NCI-H2171 (cell line): Measurements from ENCODE around the gene RIPK1.
"Not testable (repeated sequence)": the region's sequence is repeated elsewhere in the genome, so short reads cannot be mapped to it uniquely, and the experiment has no call there.

Experiments
- DNase-seq: peaks from one replicate; lab custom pipeline; 2025; lab: John Stamatoyannopoulos, UW

Gene RIPK1

DNA sequence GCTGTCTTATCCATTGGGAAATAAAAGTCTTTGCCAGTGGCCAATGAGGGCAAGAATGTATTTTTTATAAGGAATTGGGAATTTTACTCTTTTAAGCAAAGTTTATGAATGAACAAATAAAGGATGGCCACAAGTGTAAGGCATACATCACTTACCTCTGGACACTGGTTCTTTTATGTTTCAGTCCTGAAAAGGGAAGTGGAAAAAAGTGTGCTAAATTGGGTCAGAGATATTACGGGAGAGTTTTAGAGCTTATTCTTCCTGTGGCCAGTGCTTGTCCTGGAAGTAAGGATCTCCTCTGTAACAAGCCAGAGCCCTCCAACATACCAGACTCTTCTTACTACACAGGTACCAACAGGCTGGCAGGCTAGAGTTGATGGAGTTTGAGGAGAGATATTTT lies 22.5 kb upstream of the RIPK1 start:
- DNase-seq, result no peak

DNA sequence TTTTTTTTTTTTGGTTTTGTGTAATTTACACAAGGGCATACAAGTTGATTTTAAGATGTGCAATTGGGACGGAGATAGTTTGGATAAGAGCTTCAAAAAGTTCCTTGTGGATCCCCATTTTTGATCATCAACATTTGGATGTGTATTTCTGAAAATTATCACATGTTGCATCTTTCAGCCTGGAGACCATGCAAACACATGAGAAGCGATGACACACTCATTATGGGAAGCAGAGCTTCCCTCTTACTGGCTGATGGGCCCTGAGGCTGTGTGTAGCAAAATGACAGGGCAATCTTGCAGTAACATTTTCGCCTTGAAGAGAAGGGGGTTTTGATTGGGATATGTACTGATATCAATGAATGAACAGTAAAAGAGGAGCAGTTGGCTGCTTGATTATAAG lies 22.0 kb upstream of the RIPK1 start:
- DNase-seq, result no peak

DNA sequence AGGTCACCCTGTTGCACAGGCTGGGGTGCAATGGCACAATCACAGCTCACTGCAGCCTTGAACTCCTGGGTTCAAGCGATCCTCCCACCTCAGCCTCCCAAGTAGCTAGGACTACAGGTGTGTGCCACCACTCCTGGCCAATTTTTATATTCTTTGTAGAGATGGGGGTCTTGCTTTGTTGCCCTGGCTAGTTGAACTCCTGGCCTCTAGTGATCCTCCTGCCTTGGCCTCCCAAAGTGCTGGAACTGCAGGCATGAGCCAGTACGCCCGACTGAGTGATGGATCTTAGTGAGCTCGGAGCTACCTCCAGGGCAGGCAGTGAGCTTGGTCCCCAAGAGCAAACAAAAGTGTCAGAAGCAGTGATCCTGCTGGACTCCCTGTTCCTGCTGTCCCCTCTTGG lies 20.3 kb upstream of the RIPK1 start:
- not testable (repeated sequence) for DNase-seq

DNA sequence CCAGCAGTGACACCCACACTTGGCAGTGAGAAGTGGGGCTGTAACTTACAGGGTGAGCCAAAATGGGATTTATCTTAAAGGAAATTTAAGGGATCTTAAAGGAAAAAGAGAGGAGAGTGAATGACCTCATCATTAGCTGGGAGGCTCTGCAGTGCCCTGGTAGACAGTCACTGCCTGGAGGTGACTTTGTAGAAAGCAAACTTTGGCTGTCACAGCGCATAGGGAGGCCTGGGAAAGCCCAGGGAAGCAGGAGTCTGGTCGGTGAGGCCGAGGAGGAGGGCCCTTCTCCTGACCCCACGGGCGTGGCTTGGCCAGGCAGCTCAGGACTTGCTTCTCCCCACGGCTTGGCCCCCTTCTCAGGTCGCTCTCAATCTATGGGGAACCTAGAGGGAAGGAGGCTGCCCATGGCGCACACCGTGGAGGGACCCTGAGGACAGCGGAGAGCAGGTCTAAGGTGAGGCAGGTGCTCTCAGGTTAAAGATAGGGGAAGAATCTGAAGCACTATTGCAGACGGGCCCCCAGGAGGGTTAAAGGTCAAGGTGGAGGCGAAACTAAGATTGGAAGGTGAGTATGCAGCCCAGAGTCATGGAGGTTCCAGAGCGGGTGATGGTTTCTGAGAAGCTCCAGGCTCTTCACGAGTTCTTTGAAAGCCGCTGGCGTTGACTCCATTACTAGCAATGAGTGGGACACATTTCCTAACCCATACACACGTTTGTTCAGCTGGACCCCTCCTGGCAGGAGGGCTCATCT lies 15.6 kb upstream of the RIPK1 start:
- no peak for DNase-seq

DNA sequence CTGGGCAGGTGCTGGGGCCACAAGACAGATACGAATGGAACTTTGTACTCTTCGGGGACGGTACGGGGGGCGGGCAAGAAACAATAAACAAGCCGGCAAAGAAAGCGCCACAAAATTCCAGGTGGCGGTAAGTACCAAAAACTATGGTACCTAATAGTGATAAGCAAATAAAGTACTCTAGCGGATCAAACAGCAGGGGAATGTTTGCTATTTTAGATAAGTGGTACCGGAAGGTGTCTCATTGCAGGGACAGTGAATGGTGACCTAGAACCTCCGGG lies 15.1 kb upstream of the RIPK1 start:
- DNase-seq, result no peak

DNA sequence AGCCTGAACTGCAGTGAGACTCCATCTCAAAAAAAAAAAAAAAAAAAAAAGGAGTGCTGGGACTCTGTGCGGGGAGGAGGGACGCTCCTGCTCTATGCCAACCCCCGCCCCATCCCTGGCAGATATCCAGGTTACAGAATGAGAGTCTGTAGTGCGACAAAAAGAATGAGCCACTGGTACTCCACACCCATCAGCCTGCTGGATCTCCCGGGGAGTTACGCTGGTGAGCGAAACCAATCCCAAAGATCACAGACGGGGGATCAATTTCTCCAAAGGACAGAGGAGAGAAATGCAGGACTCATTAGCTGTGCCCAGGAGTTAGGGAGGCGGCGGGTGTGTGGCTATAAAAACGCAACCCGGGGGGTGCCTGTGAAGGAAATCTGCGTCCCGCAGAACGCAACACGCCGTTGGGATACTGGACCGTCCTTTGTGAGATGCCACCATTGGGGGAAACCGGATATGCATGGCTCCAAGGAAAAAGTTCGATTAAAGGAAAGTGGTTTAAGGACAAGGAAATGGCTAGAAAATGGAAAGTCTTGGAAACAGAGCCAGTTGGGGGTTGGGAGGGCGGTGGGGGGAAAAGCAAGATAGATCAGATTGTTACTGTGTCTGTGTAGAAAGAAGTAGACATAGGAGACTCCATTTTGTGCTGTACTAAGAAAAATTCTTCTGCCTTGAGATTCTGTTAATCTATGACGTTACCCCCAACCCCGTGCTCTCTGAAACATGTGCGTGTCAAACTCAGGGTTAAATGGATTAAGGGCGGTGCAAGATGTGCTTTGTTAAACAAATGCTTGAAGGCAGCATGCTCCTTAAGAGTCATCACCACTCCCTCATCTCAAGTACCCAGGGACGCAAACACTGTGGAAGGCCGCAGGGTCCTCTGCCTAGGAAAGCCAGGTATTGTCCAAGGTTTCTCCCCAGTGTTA lies 13.8 kb upstream of the RIPK1 start:
- peak; percentile 55 for DNase-seq

DNA sequence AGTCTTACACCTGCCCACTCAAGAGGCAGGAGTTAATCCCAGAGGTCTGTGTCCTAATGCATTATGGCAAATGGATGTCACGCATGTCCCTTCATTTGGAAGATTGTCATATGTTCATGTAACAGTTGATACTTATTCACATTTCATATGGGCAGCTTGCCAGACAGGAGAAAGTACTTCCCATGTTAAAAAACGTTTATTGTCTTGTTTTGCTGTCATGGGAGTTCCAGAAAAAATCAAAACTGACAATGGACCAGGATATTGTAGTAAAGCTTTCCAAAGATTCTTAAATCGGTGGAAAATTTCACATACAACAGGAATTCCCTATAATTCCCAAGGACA lies 13.2 kb upstream of the RIPK1 start:
- DNase-seq, result peak; percentile 70

DNA sequence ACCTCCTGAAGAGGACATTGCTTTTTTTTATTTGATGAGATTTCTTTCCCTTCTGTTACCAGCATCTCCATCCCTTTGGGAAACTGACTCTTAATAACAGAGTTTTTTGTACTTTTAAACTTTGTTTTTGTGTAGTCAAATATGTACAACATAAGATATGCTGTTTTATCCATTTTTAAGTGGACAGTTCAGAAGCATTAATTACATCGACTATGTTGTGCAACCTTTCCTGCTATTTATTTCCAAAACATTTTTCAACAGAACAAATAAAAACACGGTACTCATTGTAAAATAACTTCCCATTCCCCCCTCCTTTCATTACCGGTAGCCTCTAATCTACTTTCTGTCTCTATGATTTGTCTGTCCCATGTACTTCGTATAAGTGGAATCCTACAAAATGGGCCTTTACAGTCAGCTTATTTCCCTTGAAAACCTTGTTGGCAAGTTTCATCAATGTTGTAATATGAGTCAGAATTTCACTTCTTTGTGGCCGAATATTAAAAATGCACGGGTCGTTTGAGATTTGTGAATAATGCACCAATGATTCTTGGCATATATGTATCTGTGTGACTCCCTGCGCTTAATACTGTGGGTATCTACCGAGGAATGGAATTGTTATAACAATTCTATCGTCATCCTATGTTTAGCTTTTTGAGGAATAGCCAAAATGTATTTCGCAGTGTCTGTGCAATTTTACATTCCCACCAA lies 11.1 kb upstream of the RIPK1 start:
- no peak for DNase-seq

DNA sequence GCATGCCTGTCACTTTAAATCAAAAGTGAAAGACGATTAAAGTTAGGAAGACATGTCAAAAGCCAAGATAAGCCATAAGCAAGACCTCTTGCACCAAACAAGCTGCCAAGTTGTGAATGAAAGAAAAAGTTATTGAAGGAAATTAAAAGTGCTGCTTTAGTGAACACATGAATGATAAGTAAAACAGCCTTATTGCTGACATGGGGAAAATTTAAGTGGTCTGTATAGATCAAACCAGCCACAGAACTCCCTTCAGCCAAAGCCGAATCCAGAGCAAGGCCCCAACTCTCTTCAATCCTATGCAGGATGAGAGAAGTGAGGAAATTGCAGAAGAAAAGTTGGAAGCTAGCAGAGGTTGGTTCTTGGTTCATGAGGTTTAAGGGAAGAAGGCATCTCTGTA lies 9.3 kb upstream of the RIPK1 start:
- DNase-seq, result no peak

DNA sequence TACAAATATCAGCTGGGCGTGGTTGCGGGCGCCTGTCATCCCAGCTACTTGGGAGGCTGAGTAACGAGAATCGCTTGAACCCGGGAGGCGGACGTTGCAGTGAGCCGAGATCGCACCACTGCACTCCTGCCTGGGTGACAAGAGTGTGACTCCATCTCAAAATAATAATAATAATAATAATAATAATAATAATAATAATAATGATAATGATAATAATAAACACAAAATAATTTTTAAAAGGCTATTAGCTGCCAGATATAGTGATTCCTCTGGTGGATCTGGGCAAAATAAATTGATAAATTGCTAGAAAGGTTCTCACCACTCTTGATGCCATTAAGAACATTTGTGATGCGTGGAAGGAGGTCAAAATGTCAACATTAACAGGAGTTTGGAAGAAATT lies 8.2 kb upstream of the RIPK1 start:
- DNase-seq, result not testable (repeated sequence)

DNA sequence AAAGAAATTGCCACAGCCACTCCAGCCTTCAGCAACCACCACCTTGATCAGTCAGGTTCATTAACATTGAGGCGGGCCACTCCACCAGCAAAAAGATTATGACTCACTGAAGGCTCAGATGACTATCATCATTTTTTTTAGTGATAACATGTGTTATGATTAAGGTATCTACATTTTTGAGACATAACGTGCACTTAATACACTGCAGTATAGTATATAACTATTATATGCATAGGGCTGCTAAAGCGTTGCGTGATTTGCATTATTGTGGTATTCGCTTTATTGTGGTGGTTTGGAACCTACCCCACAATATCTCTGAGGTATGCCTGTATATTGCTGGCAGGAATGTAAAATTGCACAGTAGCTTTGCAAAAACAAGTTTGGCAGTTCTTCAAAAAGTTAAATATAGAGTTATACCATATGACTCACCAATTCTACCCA lies 6.8 kb upstream of the RIPK1 start:
- DNase-seq, result no peak

DNA sequence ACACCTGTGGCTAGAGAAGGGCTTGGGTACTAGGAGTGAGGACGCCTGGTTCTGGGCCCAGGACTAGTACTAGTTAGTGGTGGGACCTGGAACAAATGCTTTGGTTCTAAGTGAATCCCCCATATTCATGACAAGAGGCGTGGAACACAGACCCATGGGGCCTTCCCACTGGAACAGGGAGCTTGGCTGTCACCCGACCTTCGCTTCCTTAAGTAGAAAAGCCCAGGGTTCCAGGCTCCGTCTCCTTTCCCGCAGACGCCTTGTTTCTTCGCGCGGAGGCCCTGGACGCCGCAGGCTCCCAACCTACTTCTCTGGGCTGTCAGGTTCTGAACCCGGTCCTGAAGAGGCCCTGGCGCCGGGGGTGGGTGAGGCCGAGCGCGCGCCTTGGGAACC lies 5.0 kb upstream of the RIPK1 start:
- DNase-seq, result not testable (repeated sequence)

DNA sequence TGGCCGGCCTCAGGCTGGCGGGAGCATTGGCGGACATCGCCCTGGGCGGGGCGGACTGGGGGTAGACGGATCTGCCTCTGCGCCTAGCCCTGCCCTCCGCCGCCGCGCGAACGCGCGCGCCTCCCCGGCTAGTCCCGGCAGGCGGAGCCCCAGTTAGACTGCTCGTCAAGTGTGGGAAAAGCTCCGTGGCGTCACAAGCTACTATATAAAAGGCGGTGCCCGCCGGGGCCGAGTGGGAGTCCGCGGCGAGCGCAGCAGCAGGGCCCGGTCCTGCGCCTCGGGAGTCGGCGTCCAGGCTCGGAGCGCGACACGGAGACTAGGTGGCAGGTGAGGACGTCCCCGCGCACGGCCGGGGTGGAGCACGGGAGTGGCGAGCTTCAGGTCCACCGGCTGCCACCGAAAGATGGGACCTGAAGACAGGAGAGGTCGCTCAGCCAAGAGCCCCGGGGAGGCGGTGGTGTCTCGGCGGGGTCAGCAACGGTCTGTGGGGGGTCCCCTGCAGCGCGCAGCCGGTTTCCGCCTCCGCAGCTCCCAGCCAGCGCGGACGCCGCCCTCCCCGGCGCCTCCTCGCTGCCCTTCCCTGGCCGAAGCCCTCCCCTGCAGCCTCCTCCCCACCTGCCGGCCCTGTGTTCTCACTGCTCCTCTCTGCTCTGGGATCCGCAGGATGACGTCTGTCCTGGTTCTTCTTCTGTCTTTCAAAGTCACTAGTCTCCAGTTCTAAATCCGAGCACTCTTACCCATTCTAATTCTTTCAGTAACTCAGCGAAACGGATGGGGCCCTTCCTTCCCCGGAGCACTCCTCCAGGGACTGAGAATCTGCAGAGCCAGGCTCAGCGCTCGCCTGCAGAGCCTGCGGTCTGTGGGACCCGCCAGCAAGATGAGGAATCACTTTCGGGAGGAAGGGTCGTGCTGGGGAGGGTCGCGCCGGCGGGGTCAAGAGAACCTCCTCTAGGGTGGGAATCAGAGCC lies 4.3 kb upstream of the RIPK1 start:
- peak; percentile 40 for DNase-seq

DNA sequence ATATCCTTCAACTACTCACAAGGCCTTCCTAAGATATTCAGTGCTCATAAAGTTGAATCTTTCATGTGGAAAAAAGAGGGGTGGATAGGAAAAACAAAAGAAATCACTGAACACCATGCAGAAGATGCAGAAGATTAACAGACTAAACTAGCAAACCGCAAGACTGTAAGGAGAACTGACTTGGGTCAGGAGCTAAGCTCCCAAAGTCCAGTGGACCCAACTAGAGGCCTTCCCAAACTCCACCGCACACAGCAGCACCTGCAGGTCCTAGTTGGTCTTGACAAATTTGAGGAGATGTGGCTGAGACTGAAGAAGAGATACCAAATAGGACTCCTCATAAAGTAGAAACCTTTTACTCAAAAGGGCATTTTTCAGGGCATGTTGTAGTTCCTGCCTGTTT lies 3.3 kb downstream of the RIPK1 start:
- DNase-seq, result no peak

DNA sequence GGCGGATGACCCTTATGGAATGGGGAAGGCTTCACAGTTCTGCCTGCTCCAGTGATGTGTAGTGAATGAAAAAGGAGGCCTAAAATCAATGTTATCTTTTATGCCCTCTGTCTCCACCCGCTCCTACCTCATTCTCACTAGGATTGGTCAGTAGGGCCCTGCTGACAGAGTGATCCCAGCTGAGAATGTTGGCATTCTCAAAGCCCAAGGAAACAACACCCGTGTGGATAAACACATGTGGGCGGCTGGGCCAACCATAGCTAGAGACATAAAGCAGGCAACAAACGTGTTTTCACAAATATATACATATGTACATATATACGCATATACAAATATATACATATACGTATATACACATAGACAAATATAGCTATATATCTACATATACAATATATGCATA lies 4.5 kb downstream of the RIPK1 start:
- no peak for DNase-seq

DNA sequence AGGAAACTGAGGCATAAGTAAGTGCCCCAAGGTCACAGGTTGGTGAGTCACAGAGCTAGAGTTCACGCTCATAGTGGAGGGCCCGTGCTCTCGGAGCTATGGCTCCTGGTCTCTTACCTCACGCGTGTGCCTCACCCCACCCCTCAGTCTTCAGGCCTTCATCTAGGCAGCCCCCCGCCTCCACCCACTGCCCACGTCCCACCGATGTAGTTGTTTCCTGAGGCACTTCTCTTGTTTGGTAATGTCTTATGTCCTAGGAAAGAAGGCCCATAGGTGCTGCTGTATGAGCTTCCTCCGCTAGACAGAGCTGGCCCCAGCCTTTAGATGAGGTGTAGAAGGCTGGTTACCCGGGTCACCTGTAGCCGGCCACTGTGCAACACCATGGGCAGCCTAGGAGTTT lies 5.1 kb downstream of the RIPK1 start:
- no peak for DNase-seq

DNA sequence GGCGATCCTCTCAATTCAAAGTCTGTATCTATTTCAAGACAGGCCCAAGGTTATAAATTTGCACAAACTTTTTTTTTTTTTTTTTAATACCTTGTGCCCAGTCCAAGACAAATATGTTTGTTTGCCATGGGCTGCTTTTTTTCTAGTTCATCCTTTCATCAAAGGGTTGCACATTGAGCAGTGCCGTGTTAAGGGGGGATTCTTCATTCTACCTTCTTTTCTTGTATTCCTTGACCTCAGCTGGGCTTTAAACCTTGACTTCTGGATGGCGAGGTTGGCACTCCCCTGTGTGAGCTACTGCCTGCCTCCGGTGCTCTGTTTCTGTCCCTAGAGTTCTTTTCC lies 7.4 kb downstream of the RIPK1 start:
- DNase-seq, result no peak

DNA sequence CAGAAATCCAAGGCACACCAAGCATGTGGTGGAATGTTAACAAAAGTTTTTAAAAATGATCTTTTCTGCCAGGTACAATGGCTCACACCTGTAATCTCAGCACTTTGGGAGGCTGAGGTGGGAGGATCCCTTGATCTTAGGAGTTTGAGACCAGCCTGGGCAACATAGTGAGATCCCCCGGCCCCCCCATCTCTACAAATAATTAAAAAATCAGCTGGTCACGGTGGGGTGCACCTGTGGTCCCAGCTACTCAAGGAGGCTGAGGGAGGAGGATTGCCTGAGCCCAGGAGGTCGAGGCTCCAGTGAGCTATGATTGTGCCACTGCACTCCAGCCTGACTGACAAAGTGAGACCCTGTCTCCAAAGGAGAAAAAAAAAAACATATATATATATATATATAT lies 8.0 kb downstream of the RIPK1 start:
- DNase-seq, result no peak

DNA sequence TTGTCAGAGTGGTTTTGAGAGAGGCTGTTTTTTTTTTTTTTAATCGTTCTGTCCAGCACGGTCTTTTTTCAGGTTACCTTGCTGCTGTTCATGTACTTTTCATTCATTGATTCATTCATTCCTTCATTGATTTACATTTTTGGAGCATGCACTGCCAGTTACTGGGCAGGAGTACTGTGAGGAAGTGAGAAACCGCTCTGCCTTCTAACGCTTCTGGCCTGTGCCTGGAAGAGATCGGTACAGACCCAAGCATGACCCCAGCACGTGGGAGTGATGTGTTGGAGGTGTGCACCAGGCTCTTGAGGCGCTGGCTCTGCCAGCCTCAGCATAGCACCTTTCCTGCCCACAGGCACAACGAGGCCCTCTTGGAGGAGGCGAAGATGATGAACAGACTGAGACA lies 9.1 kb downstream of the RIPK1 start:
- no peak for DNase-seq

DNA sequence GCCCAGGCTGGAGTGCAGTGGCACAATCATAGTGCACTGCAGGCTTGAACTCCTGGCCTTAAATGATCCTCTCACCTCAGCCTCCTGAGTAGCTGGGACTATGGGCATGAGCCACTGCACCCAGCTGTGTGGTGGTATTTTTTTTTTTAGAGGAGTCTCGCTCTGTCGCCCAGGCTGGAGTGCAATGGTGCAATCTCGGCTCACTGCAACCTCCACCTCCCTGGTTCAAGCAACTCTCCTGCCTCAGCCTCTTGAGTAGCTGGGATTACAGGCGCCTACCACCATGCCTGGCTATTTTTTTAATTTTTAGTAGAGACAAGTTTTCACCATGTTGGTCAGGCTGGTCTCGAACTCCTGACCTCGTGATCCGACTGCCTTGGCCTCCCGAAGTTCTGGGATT lies 10.7 kb downstream of the RIPK1 start:
- DNase-seq, result not testable (repeated sequence)

DNA sequence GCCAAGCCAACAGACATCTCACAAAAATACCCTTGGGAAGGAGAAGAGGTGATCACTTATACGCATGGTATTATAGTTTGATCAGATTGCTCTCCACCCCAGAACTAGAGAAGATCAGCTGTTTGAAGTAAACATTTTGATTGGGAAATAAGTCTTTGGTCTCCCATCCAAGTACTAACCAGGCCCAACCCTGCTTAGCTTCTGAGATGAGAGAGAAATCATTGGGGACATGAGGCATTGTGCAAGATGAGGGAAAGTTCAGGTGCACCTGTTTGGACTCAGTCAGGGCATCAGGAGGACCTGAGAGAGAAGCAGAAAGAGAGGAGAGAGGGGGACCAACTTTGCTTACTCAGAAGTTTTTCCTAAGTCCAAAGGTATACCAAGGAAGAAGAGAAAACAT lies 11.4 kb downstream of the RIPK1 start:
- DNase-seq, result no peak

DNA sequence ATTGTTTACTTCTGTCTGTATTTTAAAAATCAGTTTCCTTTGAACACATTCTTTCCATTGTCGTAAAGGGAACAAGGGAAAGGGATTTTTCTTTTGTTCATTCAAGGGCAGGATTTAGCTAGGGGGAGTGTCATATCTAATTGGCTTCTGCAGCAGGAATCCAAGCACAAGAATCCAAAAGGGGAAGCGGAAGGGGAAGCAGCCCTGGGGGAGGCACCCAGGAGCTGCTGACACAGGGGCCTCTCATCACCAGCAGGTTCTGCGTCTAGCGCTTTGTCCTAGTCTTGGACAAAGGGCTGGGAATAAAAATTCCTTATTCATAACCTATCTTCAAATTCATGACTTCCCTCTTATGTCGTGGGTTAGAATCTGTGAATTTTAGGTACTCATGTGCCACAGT lies 13.7 kb downstream of the RIPK1 start:
- no peak for DNase-seq
